Lower leg skin (tissue), 3 donors: ENCODE results near the gene GRM5.

Experiments used
- POLR2A ChIP-seq, 2 donors: fragments of 450-650 bp; IDR thresholded peaks; one replicate each; pipeline ENCODE4 v1.6.1; 2016 to 2017; ENCODE audit warnings: antibody characterized with exemption in 2 of 2, mild to moderate bottlenecking in 1 of 2, moderate library complexity in 1 of 2
- TF ChIP-seq, protein P1 (sequence below), 3 donors: fragments of 450-650 bp; IDR thresholded peaks; one replicate each; pipeline ENCODE4 v1.5.1; 2016; ENCODE audit warnings: antibody characterized with exemption in 3 of 3, mild to moderate bottlenecking in 3 of 3, moderate library complexity in 2 of 3

DNA sequence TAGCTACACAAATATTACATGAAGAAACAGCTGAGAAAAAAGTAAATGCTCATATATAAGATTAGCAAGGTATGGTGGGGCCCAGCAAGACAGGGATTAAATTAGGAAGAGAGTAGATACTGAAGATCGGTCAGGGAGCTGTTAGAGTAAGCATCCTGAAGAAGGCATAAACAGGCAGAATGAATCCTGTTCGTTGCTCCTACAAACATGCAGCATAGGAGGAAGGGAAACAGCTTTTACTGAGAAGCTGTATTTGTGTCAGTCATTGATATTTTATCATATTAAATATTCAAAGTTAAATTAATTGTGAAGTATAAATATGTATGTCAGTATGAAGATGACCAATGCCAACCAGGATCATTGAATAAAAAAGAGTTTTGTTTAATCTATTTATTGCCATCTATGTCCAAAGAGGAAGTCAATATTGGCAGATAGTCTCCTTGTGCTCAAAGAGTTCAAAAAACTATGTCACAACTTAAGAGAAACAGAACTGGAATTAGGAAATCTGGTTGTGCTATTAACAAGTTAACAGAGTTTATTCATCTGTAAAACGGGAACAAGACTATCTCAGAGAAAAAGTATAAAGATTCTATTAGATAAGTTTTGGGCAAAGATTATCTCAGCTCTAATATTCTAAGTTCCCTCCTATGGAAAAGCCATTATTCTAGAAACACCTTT, 255.2 kb downstream of the GRM5 start:
- TF ChIP-seq, protein P1, sequence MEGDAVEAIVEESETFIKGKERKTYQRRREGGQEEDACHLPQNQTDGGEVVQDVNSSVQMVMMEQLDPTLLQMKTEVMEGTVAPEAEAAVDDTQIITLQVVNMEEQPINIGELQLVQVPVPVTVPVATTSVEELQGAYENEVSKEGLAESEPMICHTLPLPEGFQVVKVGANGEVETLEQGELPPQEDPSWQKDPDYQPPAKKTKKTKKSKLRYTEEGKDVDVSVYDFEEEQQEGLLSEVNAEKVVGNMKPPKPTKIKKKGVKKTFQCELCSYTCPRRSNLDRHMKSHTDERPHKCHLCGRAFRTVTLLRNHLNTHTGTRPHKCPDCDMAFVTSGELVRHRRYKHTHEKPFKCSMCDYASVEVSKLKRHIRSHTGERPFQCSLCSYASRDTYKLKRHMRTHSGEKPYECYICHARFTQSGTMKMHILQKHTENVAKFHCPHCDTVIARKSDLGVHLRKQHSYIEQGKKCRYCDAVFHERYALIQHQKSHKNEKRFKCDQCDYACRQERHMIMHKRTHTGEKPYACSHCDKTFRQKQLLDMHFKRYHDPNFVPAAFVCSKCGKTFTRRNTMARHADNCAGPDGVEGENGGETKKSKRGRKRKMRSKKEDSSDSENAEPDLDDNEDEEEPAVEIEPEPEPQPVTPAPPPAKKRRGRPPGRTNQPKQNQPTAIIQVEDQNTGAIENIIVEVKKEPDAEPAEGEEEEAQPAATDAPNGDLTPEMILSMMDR (IDR thresholded peaks at IDR 0.05): no peak
- no peak for TF ChIP-seq POLR2A (IDR thresholded peaks at IDR 0.05)
